HG02981 (cell line): ENCODE results near the gene ENTREP3.
"Not testable (repeated sequence)": the region's sequence is repeated elsewhere in the genome, so short reads cannot be mapped to it uniquely, and the experiment has no call there.

Experiments
- ATAC-seq: cut with Tn5 transposase; IDR thresholded peaks from one replicate; pipeline ENCODE4 v1.9.1; 2021; ENCODE audit warnings: mild to moderate bottlenecking, moderate library complexity; ENCODE audit not compliant: unreplicated experiment

Gene ENTREP3, protein sequence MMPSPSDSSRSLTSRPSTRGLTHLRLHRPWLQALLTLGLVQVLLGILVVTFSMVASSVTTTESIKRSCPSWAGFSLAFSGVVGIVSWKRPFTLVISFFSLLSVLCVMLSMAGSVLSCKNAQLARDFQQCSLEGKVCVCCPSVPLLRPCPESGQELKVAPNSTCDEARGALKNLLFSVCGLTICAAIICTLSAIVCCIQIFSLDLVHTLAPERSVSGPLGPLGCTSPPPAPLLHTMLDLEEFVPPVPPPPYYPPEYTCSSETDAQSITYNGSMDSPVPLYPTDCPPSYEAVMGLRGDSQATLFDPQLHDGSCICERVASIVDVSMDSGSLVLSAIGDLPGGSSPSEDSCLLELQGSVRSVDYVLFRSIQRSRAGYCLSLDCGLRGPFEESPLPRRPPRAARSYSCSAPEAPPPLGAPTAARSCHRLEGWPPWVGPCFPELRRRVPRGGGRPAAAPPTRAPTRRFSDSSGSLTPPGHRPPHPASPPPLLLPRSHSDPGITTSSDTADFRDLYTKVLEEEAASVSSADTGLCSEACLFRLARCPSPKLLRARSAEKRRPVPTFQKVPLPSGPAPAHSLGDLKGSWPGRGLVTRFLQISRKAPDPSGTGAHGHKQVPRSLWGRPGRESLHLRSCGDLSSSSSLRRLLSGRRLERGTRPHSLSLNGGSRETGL

DNA sequence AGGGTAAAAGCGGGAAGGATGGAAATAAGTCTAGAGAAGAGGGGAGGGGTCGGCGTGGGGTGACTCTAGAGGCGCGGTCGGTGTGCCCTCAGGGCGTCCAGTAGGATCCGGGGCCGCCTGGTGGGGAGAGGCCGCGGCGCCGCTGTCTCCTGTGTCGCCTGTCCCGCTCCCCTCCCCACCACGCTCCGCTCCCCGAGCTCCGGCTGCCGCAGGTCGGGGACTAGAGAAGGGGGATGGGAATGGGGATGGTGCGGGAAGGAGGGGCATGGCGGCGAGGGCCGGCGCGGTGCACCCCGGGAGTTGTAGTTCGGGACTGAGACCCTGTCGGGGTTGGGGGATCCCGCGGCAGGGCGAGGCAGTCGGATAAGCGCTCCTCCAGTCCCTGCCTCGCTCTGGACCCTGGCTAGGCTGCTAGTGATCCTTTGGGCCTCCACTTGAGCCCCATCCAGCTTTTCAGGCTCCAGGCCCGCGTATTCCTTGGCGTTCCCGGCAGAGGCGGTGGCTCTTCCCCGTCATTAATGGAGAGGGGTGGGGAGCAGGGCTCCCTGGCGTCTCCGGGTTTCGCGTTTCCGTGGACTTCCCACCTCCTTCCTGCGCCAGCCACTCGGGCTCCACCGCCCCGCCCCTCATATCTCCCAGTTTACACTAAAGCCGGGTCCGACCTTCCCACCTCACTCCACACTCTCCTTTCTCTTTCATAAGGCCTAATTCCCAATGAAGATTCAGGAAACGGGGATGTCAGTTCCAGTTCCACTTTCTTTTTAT lies at the start of gene ENTREP3:
Gene ENTREP3 (minus strand): TSS at position 241 of the 765 bp plus-strand sequence. CDS start 606 bp downstream, outside the sequence.
- ATAC-seq = peak; percentile 56

DNA sequence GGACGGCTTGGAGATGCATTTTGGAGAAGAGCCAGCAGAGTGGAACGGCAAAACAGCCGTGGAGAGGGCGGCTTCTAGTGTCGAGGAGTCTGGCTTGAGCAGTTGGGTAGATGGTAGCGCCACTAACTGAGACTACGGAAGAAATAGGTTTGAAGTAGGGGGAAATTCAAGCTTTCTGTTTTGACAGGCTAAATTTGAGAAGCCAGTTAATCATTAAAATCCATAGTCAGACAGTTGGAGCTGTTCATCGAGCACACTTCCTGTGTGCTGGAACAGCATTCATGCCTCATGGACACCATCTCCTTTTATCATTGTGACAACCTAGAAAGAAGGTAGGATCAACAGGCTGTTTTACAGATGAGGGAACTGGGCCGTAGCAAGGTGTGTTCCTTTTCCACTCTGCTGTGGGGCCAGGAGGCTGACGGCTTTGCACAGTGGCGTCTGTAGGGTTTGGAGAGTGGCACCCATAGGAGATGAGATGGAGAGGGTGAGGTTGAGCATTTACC lies 49.3 kb upstream of the ENTREP3 start:
- no peak for ATAC-seq

DNA sequence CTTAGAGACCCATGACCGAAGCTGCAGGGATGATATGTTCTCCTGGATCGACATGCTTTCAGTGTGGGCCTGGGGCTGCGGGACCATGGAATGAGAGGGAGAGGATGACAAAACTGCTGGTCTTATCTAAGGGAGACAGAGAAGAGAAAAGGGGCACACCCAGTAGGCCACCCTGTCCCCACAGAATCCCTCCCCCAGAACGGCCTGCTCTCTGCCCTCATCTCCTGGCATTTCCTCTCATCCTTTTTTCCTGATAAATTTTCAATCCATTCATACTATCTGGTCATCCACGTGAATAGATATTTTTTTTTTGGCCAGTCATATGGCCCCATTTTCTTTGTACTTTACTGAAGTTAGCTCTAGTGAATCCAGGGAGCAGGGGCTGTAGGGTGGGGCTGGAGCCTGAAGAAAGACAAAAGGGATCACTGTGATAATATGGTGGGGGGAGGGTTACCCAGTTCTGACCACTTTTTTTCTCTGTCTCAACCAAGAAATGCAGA lies 46.1 kb upstream of the ENTREP3 start, which contains the start of gene PKLR:
Gene PKLR (minus strand): TSS at position 97 of the 500 bp plus-strand sequence. CDS start 43 bp downstream, at position 54.
- no peak for ATAC-seq

DNA sequence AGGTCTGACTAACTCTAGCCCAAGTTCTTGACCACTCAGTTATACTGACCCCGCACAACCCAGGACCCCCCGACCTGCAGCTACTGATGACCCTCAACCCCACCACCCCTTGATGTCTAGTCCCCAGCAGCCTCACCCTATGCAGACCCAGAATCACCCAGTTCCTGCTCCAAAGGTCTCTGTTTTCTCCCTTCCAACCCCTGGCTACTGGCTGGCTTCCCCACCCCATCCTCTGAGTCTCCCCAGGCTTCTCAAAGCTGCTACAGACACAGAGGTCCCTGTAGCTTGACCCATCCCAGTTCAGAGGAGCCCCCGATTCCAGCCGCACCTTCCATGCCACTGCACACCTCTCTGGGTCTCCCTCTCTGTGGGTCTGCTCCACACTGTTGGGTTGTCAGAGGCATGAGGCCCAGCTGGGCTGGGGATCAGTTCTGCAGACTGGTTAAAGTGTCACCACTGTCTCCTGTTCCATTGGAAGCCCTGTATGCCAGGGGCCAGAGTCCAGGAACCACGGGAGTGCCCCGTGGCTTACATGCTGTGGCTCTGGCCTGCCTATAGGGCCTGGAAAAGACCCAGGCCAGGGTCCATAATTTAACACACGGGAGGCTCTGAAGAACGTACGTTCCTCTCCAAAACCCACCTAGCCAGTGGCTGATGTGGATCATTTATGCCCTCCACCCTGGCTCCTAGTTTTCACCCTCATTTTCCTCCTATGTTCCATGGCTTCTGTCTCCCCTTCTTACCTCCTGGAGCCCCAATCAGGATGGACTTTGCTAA lies 45.5 kb upstream of the ENTREP3 start:
- no peak for ATAC-seq

DNA sequence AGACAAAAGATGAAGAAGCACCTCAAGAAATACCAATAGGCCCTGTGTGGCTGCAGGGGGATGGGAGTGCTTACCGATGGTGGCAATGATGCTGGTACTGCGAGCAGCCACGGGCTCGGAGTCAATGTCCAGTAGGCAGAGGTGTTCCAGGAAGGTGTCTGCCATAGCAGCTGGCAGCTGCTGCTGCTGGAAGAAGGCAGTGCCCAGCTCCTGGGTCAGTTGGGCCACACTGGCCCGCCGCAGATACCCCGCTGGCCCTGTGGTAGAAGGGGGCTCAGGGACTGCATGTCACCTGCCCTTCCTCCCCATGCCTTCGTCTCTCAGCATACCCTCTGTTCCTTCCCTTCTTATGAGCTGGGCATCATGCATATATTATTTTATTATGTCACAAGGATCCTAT lies 44.7 kb upstream of the ENTREP3 start:
- no peak for ATAC-seq

DNA sequence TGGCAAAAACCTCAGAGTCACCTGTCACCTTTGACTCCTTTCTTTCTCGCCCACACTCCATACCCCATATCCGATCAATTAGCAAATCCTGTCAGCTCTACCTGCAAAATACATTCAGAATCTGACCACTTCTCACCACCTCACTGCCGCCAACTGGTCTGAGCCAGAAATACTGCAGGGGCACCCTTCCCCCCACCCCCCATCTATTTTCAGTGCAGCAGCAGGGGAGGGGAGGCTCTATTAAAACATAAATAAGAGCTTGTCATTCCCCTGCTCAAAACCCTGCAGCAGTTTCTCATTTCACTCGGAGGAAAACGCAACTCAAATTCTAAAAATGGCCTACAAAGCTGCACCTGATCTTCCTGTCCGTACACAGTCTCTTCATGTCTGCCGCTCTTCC lies 42.1 kb upstream of the ENTREP3 start:
- ATAC-seq = no peak

DNA sequence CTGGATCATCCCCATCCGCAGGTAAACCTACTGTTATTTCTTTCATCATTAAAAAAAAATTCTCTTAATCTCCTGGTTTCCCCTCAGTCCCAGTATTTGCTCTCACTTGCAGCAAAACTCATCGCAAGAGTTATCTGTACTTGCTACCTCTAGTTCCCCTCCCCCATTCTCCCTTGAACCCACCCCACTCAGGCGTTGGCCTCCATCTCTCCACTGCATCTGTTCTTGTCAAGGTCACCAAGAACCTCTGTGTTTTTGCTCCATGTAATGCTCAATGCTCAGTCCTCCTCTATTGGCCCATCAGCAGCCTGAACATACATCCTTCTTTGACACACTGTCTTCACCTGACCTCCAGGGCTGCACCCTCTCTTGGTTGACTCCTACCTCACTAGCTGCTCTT lies 41.4 kb upstream of the ENTREP3 start:
- ATAC-seq = no peak

DNA sequence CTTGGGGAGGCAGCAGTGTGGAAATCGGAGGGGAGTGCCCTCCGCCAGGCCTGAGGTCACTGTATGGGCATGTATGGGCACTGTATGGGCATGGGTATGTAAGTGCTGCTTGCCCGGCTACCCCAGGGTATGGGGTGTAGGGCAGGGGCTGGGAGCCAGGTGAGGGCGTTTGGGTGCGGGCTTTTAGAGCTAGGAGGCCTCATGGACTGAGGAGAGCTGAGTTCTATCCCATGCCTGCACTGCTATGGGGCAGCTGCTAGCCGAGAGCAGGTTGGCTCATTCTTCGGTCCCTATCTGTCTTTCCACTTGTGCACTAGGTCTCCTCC lies 40.6 kb upstream of the ENTREP3 start:
- no peak for ATAC-seq

DNA sequence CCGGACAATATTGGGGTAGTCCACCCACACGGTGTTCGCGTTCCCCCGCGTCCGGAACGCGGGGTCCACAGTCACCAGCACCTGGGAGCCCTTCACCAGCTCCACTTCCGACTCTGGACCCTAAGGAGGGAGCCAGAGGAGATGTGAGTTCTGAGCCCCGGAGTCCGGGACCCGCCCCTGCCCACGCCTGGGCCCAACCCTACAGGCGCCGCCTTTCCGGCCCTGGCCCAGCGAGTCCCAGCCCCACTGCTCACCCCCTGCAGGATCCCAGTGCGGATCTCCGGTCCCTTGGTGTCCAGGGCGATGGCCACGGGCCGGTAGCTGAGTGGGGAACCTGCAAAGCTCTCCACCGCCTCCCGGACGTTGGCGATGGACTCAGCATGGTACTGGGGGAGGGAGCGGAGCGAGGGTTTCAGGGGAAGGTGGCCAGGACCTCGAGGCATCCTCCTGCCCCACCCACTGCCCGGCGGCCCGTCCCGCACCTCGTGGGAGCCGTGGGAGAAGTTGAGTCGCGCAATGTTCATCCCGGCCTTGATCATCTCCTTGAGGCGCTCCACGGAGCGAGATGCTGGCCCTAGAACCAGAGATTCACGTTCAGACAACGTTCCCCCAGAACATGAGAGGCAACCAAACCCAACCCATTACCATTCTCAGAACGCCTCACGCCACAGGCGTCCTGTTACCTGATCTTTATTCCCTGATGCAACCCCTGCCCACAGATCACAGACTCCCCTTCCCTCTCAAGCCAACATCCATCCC lies 40.1 kb upstream of the ENTREP3 start:
- ATAC-seq = no peak

DNA sequence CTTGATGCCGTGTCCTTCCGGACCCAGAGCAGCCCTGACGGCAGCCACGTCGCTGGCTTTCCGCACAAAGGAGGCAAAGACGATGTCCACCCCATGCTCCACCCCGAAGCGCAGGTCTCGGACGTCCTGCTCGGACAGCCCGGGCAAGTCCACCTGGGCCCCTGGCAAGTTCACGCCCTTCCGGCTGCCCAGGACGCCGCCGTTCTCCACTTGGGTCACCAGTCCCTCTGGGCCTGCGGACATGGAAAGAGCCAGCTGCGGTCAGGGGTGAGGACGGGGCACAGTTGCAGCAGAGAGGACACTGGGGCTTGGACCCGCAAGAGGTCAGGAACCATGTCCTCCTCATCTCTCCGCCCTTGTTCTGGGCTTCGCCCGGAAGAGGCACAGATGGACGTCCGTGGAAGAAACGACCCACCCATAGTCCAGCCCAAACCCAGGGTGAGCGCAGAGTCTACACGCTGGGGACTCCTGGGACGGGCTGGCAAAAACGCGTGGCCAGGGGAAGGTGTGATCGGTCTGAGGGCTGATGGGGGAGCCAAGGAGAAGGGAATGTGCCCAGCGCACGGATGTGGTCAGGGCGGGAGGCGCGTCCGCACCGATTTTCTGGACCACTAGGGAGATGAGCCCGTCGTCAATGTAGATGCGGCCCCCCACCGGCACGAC lies 39.4 kb upstream of the ENTREP3 start:
- no peak for ATAC-seq

DNA sequence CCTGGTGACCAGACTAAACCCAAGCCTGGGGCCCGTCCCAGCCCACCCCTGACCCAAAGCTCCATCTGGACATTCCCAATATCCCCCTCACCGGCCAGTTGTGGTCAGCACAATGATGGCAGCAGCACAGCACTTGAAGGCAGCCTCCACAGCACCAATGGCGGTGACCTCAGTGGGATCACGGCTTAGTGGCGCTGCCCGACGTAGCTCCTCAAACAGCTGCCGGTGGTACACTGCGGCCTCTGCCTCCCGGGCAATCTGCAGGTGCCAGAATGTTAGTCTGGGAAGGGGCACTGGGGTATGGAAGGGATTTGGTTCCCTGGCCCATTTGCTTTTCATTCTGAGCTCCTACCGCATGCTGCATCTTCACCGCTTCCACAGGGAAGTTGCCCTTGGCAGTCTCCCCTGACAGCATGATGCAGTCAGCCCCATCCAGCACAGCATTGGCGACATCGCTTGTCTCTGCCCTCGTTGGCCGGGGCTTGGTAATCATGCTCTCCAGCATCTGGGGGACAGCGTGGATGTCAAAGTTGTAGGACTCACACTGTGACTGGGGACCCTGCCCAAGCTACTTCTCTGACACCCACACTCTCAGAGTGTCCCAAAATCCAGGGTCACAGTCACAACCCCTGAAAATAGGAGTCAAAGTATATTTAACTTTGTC lies 37.9 kb upstream of the ENTREP3 start:
- ATAC-seq = no peak

DNA sequence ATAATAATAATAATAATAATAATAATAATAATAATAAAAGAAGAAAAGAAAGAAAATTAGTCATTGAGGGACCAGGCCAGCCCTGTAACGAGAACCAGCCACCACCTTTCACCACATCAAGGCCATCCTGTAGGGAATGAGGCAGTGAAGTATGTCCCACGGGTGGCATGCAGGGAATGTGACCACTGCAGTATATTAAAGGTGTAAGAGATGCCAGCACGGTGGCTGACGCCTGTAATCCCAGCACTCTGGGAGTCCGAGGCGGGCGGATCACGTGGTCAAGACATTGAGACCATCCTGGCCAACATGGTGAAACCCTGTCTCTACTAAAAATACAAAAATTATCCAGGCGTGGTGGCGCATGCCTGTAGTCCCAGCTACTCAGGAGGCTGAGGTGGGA lies 35.7 kb upstream of the ENTREP3 start:
- not testable (repeated sequence) for ATAC-seq

DNA sequence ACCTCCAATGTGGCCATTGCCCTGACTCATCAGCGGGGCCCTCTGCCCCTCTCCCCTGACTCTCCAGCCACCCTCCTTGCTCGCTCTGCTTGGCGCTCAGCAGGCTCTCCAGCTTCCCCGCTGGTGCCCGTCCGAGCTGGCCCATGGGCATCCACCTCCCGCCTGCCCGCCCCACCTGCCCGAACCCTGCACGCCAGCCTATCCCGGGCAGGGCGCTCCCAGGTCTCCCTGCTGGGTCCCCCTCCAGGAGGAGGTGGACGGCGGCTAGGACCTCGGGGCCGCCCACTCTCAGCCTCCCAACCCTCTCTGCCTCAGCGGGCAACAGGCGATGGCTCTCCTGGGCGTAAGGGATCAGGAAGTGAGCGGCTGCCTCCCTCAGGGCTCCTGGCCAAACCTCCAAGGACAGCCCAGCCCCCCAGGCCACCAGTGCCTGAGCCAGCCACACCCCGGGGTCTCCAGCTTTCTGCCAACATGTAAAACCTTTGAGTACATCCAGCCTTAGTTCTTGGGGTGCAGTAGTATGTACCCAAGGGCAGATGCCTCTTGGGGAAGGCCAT lies 32.8 kb upstream of the ENTREP3 start:
- no peak for ATAC-seq

DNA sequence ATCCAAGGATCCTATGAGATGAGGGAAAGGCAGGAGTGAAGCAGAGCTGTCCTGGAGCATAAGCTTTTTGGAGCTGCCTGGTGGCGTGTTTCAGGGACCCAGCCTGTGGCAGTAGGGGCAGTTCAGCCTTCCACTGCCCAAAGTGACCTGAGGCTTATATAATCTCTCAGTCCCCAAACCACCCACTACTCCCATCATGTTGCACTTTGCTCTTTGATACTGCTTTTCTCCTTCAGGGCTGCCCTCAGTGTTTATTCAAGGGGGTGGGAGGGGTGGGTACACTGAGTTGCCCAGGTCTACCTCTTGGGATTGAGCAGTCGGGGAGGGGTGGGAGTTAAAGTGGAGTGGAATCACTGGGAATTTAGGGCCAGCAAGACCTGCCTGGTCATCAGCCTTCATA lies 31.3 kb upstream of the ENTREP3 start:
- ATAC-seq = no peak

DNA sequence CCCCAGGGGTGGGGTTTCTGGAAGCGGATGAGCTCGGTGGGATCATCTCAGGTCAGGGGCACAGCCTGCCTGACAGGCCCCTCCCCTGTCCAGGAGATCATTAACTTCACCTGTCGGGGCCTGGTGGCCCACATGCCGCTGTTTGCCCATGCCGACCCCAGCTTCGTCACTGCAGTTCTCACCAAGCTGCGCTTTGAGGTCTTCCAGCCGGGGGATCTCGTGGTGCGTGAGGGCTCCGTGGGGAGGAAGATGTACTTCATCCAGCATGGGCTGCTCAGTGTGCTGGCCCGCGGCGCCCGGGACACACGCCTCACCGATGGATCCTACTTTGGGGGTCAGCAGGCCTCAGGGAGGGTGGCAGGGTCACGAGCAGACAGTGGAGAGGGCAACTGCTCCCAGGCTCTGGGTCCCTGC lies 30.4 kb upstream of the ENTREP3 start:
- no peak for ATAC-seq

DNA sequence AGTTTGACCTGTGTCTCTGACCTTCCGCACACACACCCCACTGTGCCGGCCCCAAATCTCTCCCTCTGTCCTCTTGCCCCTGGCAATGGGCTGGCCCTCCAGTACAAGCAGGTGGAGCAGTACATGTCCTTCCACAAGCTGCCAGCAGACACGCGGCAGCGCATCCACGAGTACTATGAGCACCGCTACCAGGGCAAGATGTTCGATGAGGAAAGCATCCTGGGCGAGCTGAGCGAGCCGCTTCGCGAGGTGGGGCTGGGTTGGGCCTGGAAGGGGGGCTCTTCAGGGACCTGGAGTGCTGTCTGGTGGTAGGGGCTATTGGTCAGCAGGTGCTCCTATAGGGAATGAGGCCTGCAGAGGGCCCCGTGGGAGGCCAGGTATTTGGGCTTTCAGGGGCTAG lies 29.8 kb upstream of the ENTREP3 start:
- no peak for ATAC-seq

DNA sequence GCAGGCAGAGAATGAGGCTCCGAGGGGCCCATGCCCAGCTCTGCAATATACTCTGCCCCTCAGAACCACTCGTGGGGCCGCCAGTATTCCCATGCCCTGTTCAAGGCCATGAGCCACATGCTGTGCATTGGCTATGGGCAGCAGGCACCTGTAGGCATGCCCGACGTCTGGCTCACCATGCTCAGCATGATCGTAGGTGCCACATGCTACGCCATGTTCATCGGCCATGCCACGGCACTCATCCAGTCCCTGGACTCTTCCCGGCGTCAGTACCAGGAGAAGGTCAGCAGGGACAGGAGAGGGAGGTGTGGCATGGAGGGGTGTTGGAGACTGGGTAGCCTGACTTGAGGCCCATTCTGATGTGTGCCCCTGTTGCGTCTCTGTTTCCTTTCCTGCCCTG lies 29.2 kb upstream of the ENTREP3 start:
- no peak for ATAC-seq

DNA sequence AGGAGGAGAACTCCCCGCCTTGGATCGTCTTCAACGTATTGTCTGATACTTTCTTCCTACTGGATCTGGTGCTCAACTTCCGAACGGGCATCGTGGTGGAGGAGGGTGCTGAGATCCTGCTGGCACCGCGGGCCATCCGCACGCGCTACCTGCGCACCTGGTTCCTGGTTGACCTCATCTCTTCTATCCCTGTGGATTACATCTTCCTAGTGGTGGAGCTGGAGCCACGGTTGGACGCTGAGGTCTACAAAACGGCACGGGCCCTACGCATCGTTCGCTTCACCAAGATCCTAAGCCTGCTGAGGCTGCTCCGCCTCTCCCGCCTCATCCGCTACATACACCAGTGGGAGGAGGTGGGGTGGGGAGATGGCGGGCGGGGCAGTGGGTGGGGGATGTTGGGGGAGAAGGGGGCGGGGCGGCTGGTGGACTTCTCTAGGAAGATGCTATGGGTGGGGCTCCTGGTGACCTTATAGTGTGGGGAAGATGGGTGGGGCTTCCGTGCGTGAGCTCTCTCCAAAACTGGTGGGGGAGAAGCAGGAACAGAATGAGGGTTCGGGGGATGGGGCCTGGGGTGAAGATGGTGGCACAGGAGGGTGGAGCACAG lies 27.3 kb upstream of the ENTREP3 start:
- ATAC-seq = no peak
